MCF 10A (cell line): ENCODE results near the gene CTDSP2. TPM values are rescaled to one million over a fixed set of nuclear protein-coding genes. Genes with fewer than 3 reads are reported as not detected.

ENCODE experiments used
- BruUV-seq: library from RNA; stranded (reverse); fragments of 400-500 nt; replicated peaks from 2 replicates; lab custom pipeline; 2021; lab: Mats Ljungman, UMichigan
- CTCF ChIA-PET: fragments of 300-600 bp; sonication (Branson Sonifier 250); formaldehyde crosslinking; extraction: SDS; loops from one replicate; lab custom pipeline; 2021; ENCODE audit warnings: antibody characterized with exemption, inconsistent platforms; lab: Yijun Ruan, JAX
- POLR2A ChIA-PET: fragments of 300-600, 350-650 bp; sonication (Branson Sonifier 250); formaldehyde crosslinking; extraction: SDS; loops from one replicate; lab custom pipeline; 2020; ENCODE audit warnings: antibody characterized with exemption, inconsistent platforms; lab: Yijun Ruan, JAX
- DNase-seq: peaks from one replicate; pipeline ENCODE4 v3.0.0-alpha.2; 2018; ENCODE audit not compliant: unreplicated experiment
- H3K27ac Mint-ChIP-seq: one replicate; pipeline ENCODE4 v1.8.0; 2022; ENCODE audit warnings: mild to moderate bottlenecking, low read depth, mixed read lengths; ENCODE audit not compliant: unreplicated experiment
- H3K27me3 Mint-ChIP-seq: one replicate; pipeline ENCODE4 v1.8.0; 2022; ENCODE audit warnings: mixed read lengths; ENCODE audit not compliant: insufficient read depth, unreplicated experiment
- H3K36me3 Mint-ChIP-seq: one replicate; pipeline ENCODE4 v1.8.0; 2022; ENCODE audit warnings: mild to moderate bottlenecking, moderate library complexity, mixed read lengths; ENCODE audit not compliant: insufficient read depth, unreplicated experiment
- H3K4me1 Mint-ChIP-seq: one replicate; pipeline ENCODE4 v1.8.0; 2022; ENCODE audit warnings: mixed read lengths; ENCODE audit not compliant: insufficient read depth, unreplicated experiment
- H3K4me3 Mint-ChIP-seq: one replicate; pipeline ENCODE4 v1.8.0; 2022; ENCODE audit warnings: mild to moderate bottlenecking, moderate library complexity, mixed read lengths; ENCODE audit not compliant: unreplicated experiment
- H3K9me3 Mint-ChIP-seq: one replicate; pipeline ENCODE4 v1.8.0; 2022; ENCODE audit warnings: mixed read lengths; ENCODE audit not compliant: unreplicated experiment
- intact Hi-C: fragments of 100-400 bp; cut with micrococcal nuclease; formaldehyde crosslinking; loops from 2 replicates; pipeline ENCODE4 v1.14.1; 2022
- total RNA-seq: library from RNA; stranded (reverse); gene quantifications from 2 replicates; pipeline ENCODE4 v1.2.3, GENCODE V29; 2022
- TF ChIP-seq, protein P1 (sequence below): fragments of 200-600 bp; IDR thresholded peaks from one replicate; pipeline ENCODE4 v1.8.0; 2022; ENCODE audit warnings: antibody characterized with exemption, mild to moderate bottlenecking; ENCODE audit not compliant: unreplicated experiment

CTDSP2 gene
- total RNA-seq, 1 experiment from 2014 or later: 73.4 TPM

- TF ChIP-seq, protein P1, sequence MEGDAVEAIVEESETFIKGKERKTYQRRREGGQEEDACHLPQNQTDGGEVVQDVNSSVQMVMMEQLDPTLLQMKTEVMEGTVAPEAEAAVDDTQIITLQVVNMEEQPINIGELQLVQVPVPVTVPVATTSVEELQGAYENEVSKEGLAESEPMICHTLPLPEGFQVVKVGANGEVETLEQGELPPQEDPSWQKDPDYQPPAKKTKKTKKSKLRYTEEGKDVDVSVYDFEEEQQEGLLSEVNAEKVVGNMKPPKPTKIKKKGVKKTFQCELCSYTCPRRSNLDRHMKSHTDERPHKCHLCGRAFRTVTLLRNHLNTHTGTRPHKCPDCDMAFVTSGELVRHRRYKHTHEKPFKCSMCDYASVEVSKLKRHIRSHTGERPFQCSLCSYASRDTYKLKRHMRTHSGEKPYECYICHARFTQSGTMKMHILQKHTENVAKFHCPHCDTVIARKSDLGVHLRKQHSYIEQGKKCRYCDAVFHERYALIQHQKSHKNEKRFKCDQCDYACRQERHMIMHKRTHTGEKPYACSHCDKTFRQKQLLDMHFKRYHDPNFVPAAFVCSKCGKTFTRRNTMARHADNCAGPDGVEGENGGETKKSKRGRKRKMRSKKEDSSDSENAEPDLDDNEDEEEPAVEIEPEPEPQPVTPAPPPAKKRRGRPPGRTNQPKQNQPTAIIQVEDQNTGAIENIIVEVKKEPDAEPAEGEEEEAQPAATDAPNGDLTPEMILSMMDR: no peak
- no TSS peak for BruUV-seq
- H3K27ac Mint-ChIP-seq: peak overlapping the region; percentile 20
- DNase-seq: no peak
- ChIA-PET CTCF (interaction anchor here (0.7 to 1.5 kb wide), 8 partner anchors 9 to 125 kb away, joined by 3 to 7 read pairs (median 4); partner anchors contain the start of genes EEF1AKMT3 and METTL1), POLR2A (interaction anchor here (0.7 to 3.7 kb wide), 6 partner anchors 8 to 153 kb away, joined by 3 to 39 read pairs (median 3); partner anchors contain the start of genes CTDSP2, CYP27B1, EEF1AKMT3 and METTL1)
- H3K9me3 Mint-ChIP-seq: no peaks in the 10 kb centered on the region
- peaks cover 21% of the 10 kb centered on the region for H3K4me1 Mint-ChIP-seq
- H3K27me3 Mint-ChIP-seq: no peaks in the 10 kb centered on the region
- H3K4me3 Mint-ChIP-seq: no peak overlapping the region
- intact Hi-C loops: no loop called here
- H3K36me3 Mint-ChIP-seq: peaks cover 36% of the 10 kb centered on the region
Measured at GRCh38 chr12:57781244-57781643, 65.3 kb downstream of the CTDSP2 start.

GRCh38 chr12:57780284-57780897 is 66.1 kb downstream of the CTDSP2 start:
- ChIA-PET CTCF (interaction anchor here (0.5 to 1.5 kb wide), 5 partner anchors 24 to 189 kb away, joined by 3 to 7 read pairs (median 5); partner anchors contain the start of gene PIP4K2C), POLR2A (interaction anchor here (0.9 to 3.7 kb wide), 2 partner anchors 7 to 65 kb away, joined by 3 to 39 read pairs; partner anchors contain the start of genes EEF1AKMT3 and METTL1)
- intact Hi-C loops: no loop called here
- H3K36me3 Mint-ChIP-seq: peaks cover 37% of the 10 kb centered on the region
- TF ChIP-seq, protein P1: no peak
- BruUV-seq: no TSS peak
- no peak for DNase-seq
- H3K4me3 Mint-ChIP-seq: no peak overlapping the region
- H3K9me3 Mint-ChIP-seq: no peaks in the 10 kb centered on the region
- no peak overlapping the region for H3K27ac Mint-ChIP-seq
- peaks cover 25% of the 10 kb centered on the region for H3K4me1 Mint-ChIP-seq
- H3K27me3 Mint-ChIP-seq: no peaks in the 10 kb centered on the region

- H3K4me1 Mint-ChIP-seq: peaks cover 25% of the 10 kb centered on the region
- BruUV-seq: no TSS peak
- intact Hi-C loops: no loop called here
- TF ChIP-seq, protein P1: no peak
- CTCF ChIA-PET: interaction anchor here (0.5 to 1.6 kb wide), 6 partner anchors 12 to 189 kb away, joined by 3 to 5 read pairs (median 3); partner anchors contain the start of genes CYP27B1 and PIP4K2C
- H3K9me3 Mint-ChIP-seq: no peaks in the 10 kb centered on the region
- no peak overlapping the region for H3K4me3 Mint-ChIP-seq
- POLR2A ChIA-PET: interaction anchor here (0.7 to 0.9 kb wide), 2 partner anchors 66 to 130 kb away, joined by 3 read pairs; no protein-coding TSS in a partner anchor
- no peaks in the 10 kb centered on the region for H3K27me3 Mint-ChIP-seq
- no peak overlapping the region for H3K27ac Mint-ChIP-seq
- H3K36me3 Mint-ChIP-seq: peaks cover 31% of the 10 kb centered on the region
- no peak for DNase-seq
Measured at GRCh38 chr12:57779736-57780135, 66.8 kb downstream of the CTDSP2 start.

GRCh38 chr12:57777911-57778310 is 68.6 kb downstream of the CTDSP2 start:
- no TSS peak for BruUV-seq
- no peaks in the 10 kb centered on the region for H3K9me3 Mint-ChIP-seq
- H3K27ac Mint-ChIP-seq: no peak overlapping the region
- ChIA-PET POLR2A (interaction anchor here (0.7 to 1.0 kb wide), 3 partner anchors 22 to 158 kb away, joined by 3 to 6 read pairs (median 3); partner anchors contain the start of gene CDK4), CTCF (no interaction called here)
- no peak for DNase-seq
- no peak overlapping the region for H3K4me3 Mint-ChIP-seq
- no peaks in the 10 kb centered on the region for H3K27me3 Mint-ChIP-seq
- H3K36me3 Mint-ChIP-seq: peaks cover 21% of the 10 kb centered on the region
- intact Hi-C loops: no loop called here
- TF ChIP-seq, protein P1: no peak
- peaks cover 30% of the 10 kb centered on the region for H3K4me1 Mint-ChIP-seq
